H1 (cell line): Measurements from ENCODE around the gene MED10. TPM values are rescaled to one million over a fixed set of nuclear protein-coding genes. Genes with fewer than 3 reads are reported as not detected.

Source experiments
- CTCF ChIA-PET: fragments of 300-600 bp; sonication (Branson Sonifier 250); formaldehyde crosslinking; loops from one replicate; lab custom pipeline; 2021; ENCODE audit not compliant: partially characterized antibody; lab: Charles Lee
- POLR2A ChIA-PET: fragments of 300-600 bp; sonication (Branson Sonifier 250); formaldehyde crosslinking; loops from one replicate; lab custom pipeline; 2021; ENCODE audit warnings: inconsistent platforms; ENCODE audit not compliant: partially characterized antibody; lab: Charles Lee
- DNase-seq, 2 experiments: peaks; one replicate each; pipeline versions ENCODE4 v3.0.0 to v3.0.0-alpha.2; 2010 to 2022; ENCODE audit warnings: low spot score in 2 of 2, low read depth in 1 of 2, mixed read lengths in 1 of 2
- FAIRE-seq: peaks from 2 replicates; lab custom pipeline; 2011; peaks lifted over from hg19 to GRCh38; lab: Jason Lieb, UNC
- H2AFZ ChIP-seq: 2 replicates; pipeline ENCODE4 v1.8.1; 2012; ENCODE audit warnings: low read length, inconsistent platforms
- H2AK5ac ChIP-seq: 2 replicates; pipeline ENCODE4 v1.6.1; 2013; ENCODE audit warnings: low read depth, low read length
- H2BK120ac ChIP-seq: replicated peaks from 2 replicates; pipeline ENCODE3; 2013; ENCODE audit warnings: low read depth, low read length, inconsistent platforms
- H2BK12ac ChIP-seq: 2 replicates; pipeline ENCODE4 v1.6.1; 2013; ENCODE audit warnings: low read depth, low read length
- H2BK15ac ChIP-seq: 2 replicates; pipeline ENCODE4 v1.6.1; 2013; ENCODE audit warnings: low read length
- H2BK20ac ChIP-seq: 2 replicates; pipeline ENCODE4 v1.6.1; 2013; ENCODE audit warnings: low read length
- H2BK5ac ChIP-seq: 2 replicates; pipeline ENCODE4 v1.6.1; 2013; ENCODE audit warnings: low read depth, low read length
- H3K14ac ChIP-seq: 2 replicates; pipeline ENCODE4 v1.6.1; 2013; ENCODE audit warnings: inconsistent platforms; ENCODE audit not compliant: insufficient read length
- H3K18ac ChIP-seq: 2 replicates; pipeline ENCODE4 v1.6.1; 2013; ENCODE audit warnings: low read length; ENCODE audit errors: extremely low read depth
- H3K23ac ChIP-seq: 2 replicates; pipeline ENCODE4 v1.6.1; 2013; ENCODE audit warnings: inconsistent platforms; ENCODE audit not compliant: insufficient read length
- H3K23me2 ChIP-seq: 2 replicates; pipeline ENCODE4 v1.6.1; 2013; ENCODE audit warnings: low read depth, low read length
- H3K27ac ChIP-seq: 2 replicates; pipeline ENCODE4 v1.6.1; 2011; ENCODE audit warnings: low read depth, low read length, inconsistent platforms
- H3K27me3 ChIP-seq, 4 experiments: replicated peaks in 1 of 4; 1 replicate in 1 of 4; 2 replicates in 3 of 4; pipeline versions ENCODE4 v1.6.1 to v1.8.1; 2011 to 2013; ENCODE audit warnings: low read length in 3 of 4, mild to moderate bottlenecking in 3 of 4, inconsistent platforms in 2 of 4, mixed read lengths in 2 of 4, moderate library complexity in 1 of 4; ENCODE audit not compliant: control insufficient read depth in 3 of 4, insufficient read depth in 3 of 4; ENCODE audit errors: extremely low read depth in 1 of 4
- H3K36me3 ChIP-seq, 4 experiments: 2 replicates each; pipeline versions ENCODE4 v1.6.1 to v1.8.1; 2011 to 2013; ENCODE audit warnings: mild to moderate bottlenecking in 4 of 4, low read length in 3 of 4, moderate library complexity in 2 of 4, control low read depth in 1 of 4, inconsistent platforms in 1 of 4; ENCODE audit not compliant: insufficient read depth in 4 of 4, control insufficient read depth in 2 of 4
- H3K4ac ChIP-seq: replicated peaks from 2 replicates; pipeline ENCODE3; 2013; ENCODE audit warnings: low read length, low read depth, mixed read lengths, inconsistent platforms; ENCODE audit not compliant: insufficient read length
- H3K4me1 ChIP-seq, 4 experiments: replicated peaks in 1 of 4; 1 replicate in 1 of 4; 2 replicates in 3 of 4; pipeline versions ENCODE4 v1.6.1 to v1.8.1; 2011 to 2013; ENCODE audit warnings: low read length in 3 of 4, inconsistent platforms in 2 of 4, mixed read lengths in 1 of 4; ENCODE audit not compliant: insufficient read depth in 4 of 4, control insufficient read depth in 3 of 4
- H3K4me2 ChIP-seq, 2 experiments: 2 replicates each; pipeline versions ENCODE4 v1.6.1 to v1.8.1; 2011 to 2013; ENCODE audit warnings: low read depth in 2 of 2, low read length in 2 of 2, control low read depth in 1 of 2, inconsistent platforms in 1 of 2, mild to moderate bottlenecking in 1 of 2; ENCODE audit not compliant: insufficient read depth in 1 of 2
- H3K4me3 ChIP-seq, 4 experiments: fragments of 200-600, 300-600 bp in 1 of 4; sonication (generic), shearing (Covaris generic), sonication (Bioruptor Twin) in 1 of 4; 2 replicates each; pipeline versions ENCODE4 v1.5.1 to v1.8.1; 2011 to 2016; ENCODE audit warnings: low read length in 4 of 4, low read depth in 3 of 4, control low read depth in 2 of 4, inconsistent platforms in 2 of 4, mild to moderate bottlenecking in 2 of 4, mixed read lengths in 1 of 4, moderate library complexity in 1 of 4; ENCODE audit not compliant: insufficient read depth in 2 of 4; ENCODE audit errors: extremely low read depth in 1 of 4
- H3K56ac ChIP-seq: replicated peaks from 2 replicates; pipeline ENCODE3; 2013; ENCODE audit warnings: low read depth, mild to moderate bottlenecking, mixed read lengths, low read length, inconsistent platforms; ENCODE audit not compliant: insufficient read length
- H3K79me1 ChIP-seq: 2 replicates; pipeline ENCODE4 v1.6.1; 2013; ENCODE audit warnings: low read depth, low read length, control low read depth
- H3K79me2 ChIP-seq, 2 experiments: 2 replicates each; pipeline versions ENCODE4 v1.6.1 to v1.8.1; 2012 to 2013; ENCODE audit warnings: low read length in 2 of 2, mild to moderate bottlenecking in 2 of 2, inconsistent platforms in 1 of 2; ENCODE audit not compliant: insufficient read depth in 2 of 2, control insufficient read depth in 1 of 2
- H3K9ac ChIP-seq, 4 experiments: replicated peaks in 1 of 4; 1 replicate in 1 of 4; 2 replicates in 3 of 4; pipeline versions ENCODE4 v1.6.1 to v1.8.1; 2011 to 2013; ENCODE audit warnings: low read depth in 3 of 4, low read length in 3 of 4, control low read depth in 2 of 4, mild to moderate bottlenecking in 2 of 4, moderate library complexity in 2 of 4, inconsistent platforms in 1 of 4; ENCODE audit errors: extremely low read depth in 1 of 4
- H3K9me3 ChIP-seq, 2 experiments: 2 replicates each; pipeline versions ENCODE4 v1.6.1 to v1.8.1; 2012 to 2013; ENCODE audit warnings: mild to moderate bottlenecking in 2 of 2, moderate library complexity in 2 of 2, control low read depth in 1 of 2, inconsistent platforms in 1 of 2, low read depth in 1 of 2, low read length in 1 of 2, mixed read lengths in 1 of 2; ENCODE audit not compliant: insufficient read depth in 2 of 2
- H4K20me1 ChIP-seq, 2 experiments: replicated peaks in 1 of 2; 2 replicates each; pipeline versions ENCODE3 to v1.8.1; 2011 to 2013; ENCODE audit warnings: inconsistent platforms in 2 of 2, low read length in 2 of 2, mild to moderate bottlenecking in 1 of 2; ENCODE audit not compliant: insufficient read depth in 2 of 2, control insufficient read depth in 1 of 2
- H4K5ac ChIP-seq: 2 replicates; pipeline ENCODE4 v1.6.1; 2013; ENCODE audit warnings: low read length, low read depth, mixed read lengths, inconsistent platforms; ENCODE audit not compliant: insufficient read length
- H4K8ac ChIP-seq: 2 replicates; pipeline ENCODE4 v1.8.0; 2013; ENCODE audit warnings: mild to moderate bottlenecking, moderate library complexity, low read length, inconsistent platforms; ENCODE audit not compliant: insufficient read depth; ENCODE audit errors: extremely low read depth
- H4K91ac ChIP-seq: replicated peaks from 2 replicates; pipeline ENCODE3; 2013; ENCODE audit warnings: low read length, mixed read lengths, inconsistent platforms; ENCODE audit not compliant: insufficient read length
- EGR1 ChIP-seq: IDR thresholded peaks from 2 replicates; pipeline ENCODE4 v1.6.1; 2011; ENCODE audit warnings: low read depth, low read length, borderline replicate concordance
- KDM4A ChIP-seq: IDR thresholded peaks from one replicate; pipeline ENCODE4 v1.7.1; 2012; ENCODE audit warnings: low read depth, mild to moderate bottlenecking, moderate library complexity, low read length, inconsistent platforms; ENCODE audit not compliant: severe bottlenecking
- WGBS, 2 experiments: shearing (Covaris generic) in 1 of 2; methylation state at CpG; one replicate each; pipeline versions ENCODE4 v1.1.6 to v1.1.7; 2013 to 2015; ENCODE audit warnings: low lambda C conversion rate in 2 of 2, mixed read lengths in 2 of 2, inconsistent platforms in 1 of 2, low coverage in 1 of 2, missing lambda C conversion rate in 1 of 2; ENCODE audit not compliant: insufficient replicate concordance in 2 of 2, insufficient coverage in 1 of 2, insufficient read length in 1 of 2; ENCODE audit errors: extremely low coverage in 1 of 2, missing lambda C conversion rate in 1 of 2; 5-methylcytosine and 5-hydroxymethylcytosine counted together
- polyA plus RNA-seq, 7 experiments: library from polyadenylated mRNA; depleted of rRNA in 3 of 7; stranded (reverse) in 5 of 7; unstranded in 2 of 7; fragments of >200 nt in 5 of 7; fragments of 200-250 nt in 2 of 7; gene quantifications; 1 replicate in 5 of 7; 2 replicates in 1 of 7; 4 replicates in 1 of 7; pipeline versions ENCODE4 v1.2.1 to v1.2.3, GENCODE V29; 2011 to 2013; ENCODE audit warnings: missing spikeins in 2 of 7, mixed read lengths in 2 of 7
- total RNA-seq: library from RNA; stranded (reverse); fragmentation: NEBNext Ultra II Directional; extraction: Animal tissue kit (Norgen Biotek cat#: 25700); gene quantifications from 2 replicates; pipeline ENCODE4 v1.2.1, GENCODE V29; 2021

Gene MED10
- total and polyA plus RNA-seq, 2 of the 8 experiments (the other 6 are each of a cell fraction or from before 2014, with no cell fraction given) = 20.1 to 23.2 TPM

GRCh38 chr5:6328173-6328572 lies 50.2 kb downstream of the MED10 start:
- H4K5ac ChIP-seq = no peak overlapping the region
- no peak overlapping the region for H3K27ac ChIP-seq
- DNase-seq = peak; percentile 27 to 76
- H3K9me3 ChIP-seq = peaks cover 15 to 24% of the 10 kb centered on the region in 2 experiments
- no peak overlapping the region for H3K23ac ChIP-seq
- CTCF ChIA-PET = interaction anchor here (0.6 kb wide), 1 partner anchor 190 kb away, joined by 6 read pairs; no protein-coding TSS in a partner anchor
- H3K36me3 ChIP-seq = no peaks in the 10 kb centered on the region
- H3K4ac ChIP-seq = no peak overlapping the region
- POLR2A ChIA-PET = no interaction called here
- no peak overlapping the region for H3K56ac ChIP-seq
- no peak overlapping the region for H2BK20ac ChIP-seq
- H3K14ac ChIP-seq = no peak overlapping the region
- peak; percentile 92 for FAIRE-seq
- H4K8ac ChIP-seq = no peak overlapping the region
- H3K79me2 ChIP-seq = no peaks in the 10 kb centered on the region
- no peak overlapping the region for H3K9ac ChIP-seq
- H3K4me3 ChIP-seq = no peak overlapping the region
- H3K4me2 ChIP-seq = no peak overlapping the region
- 45% methylated on average over 3 of the region's 3 CpGs; no CpG with 5 or more reads in 1 of the 2 experiments for WGBS, 2 experiments
- no peak overlapping the region for H2BK5ac ChIP-seq
- no peak overlapping the region for H4K91ac ChIP-seq
- no peak overlapping the region for H2BK12ac ChIP-seq
- no peak overlapping the region for H2BK15ac ChIP-seq
- H3K79me1 ChIP-seq = no peaks in the 10 kb centered on the region
- no peak overlapping the region for H2BK120ac ChIP-seq
- no peaks in the 10 kb centered on the region; a peak in 3 of 7 replicates for H3K27me3 ChIP-seq
- H3K18ac ChIP-seq = no peak overlapping the region
- no peak overlapping the region for H2AK5ac ChIP-seq
- no peaks in the 10 kb centered on the region for H3K4me1 ChIP-seq
- no peak overlapping the region for H2AFZ ChIP-seq
- H4K20me1 ChIP-seq = no peaks in the 10 kb centered on the region
- no peaks in the 10 kb centered on the region for H3K23me2 ChIP-seq
- TF ChIP-seq KDM4A (no peak), EGR1 (no peak)
